DMS79 (cell line): ENCODE results near the gene ANKS1B.

Experiments
- DNase-seq: peaks from one replicate; lab custom pipeline; 2025; lab: John Stamatoyannopoulos, UW

Gene ANKS1B

DNA sequence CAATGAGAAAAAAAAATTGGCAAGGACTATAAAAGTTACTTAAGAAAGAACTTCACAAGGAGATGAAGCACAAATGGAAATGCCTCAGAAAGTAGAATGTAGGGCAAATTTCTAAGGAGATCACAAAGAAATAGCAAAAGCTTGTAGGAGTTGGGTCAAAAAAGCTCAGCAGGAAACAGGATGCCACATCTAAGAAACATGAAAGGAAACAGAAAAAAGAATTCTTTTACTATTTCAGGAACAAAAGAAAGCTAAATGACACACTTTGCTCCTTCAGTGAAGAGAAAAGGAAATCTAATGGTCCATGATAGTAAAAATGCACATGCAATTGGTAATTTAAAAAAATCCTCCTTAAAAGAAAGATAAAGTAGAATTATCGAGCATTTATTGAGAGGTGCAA, 789.3 kb downstream of the ANKS1B start:
- no peak for DNase-seq

DNA sequence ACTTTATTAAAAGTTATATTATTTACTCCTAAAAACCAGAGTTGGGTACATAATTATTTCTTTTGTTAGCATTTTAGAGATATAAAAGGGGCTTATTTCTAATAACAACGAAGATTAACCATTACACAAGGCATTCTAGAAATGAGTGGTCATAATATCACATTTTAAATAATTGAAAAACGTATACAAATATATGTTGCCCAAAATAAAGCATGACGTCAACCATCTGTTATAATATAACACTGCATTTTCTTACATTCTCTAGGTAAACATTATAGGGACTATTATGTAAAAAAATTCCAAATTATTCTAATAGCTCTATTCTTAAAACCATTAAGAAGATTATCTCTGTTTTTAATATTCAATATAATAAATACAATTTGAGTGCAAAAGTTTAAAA, 792.2 kb downstream of the ANKS1B start:
- DNase-seq = no peak

DNA sequence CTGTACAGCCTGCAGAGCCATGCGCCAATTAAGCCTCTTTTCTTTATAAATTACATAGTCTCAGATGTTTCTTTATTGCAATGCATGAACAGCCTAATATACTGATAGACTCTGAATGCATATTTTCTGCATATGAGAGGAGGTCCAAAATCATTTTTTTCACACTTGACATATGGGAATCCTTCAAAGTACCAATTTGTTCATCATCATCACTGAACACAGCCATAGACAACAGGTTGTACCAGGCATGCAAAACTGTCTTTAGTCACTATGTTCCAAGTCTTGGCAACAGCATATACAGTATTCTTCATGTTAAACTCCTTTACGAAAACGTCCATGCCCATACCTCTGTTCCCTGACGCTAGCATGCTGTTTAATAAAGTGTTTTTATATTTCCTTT, 807.9 kb downstream of the ANKS1B start:
- DNase-seq = no peak

DNA sequence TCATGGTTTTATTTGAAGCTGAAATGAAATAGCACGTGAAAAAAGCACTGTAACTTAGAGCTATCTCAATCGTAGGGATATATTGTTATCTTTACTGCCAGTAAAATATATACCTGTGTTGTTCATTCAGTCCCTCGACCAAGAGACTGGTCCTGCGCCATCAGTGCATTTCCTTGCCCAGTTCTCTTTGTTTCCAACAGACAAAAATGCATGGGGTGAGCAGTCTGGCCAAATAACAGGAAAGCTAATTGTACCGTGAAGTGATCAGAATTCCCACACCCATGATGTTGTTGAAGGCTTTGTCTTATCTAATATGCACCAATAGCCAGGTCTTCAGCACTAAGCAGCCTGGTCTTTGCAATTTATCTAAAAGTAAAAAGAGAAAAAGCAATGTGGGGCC, 814.3 kb downstream of the ANKS1B start:
- no peak for DNase-seq

- no peak for DNase-seq
These were observed 814.7 kb downstream of the ANKS1B start for GRCh38 chr12:99170037-99170436.

GRCh38 chr12:99157946-99158345, 826.8 kb downstream of the ANKS1B start:
- DNase-seq = no peak

GRCh38 chr12:99154983-99155336, 829.8 kb downstream of the ANKS1B start:
- DNase-seq = no peak

DNA sequence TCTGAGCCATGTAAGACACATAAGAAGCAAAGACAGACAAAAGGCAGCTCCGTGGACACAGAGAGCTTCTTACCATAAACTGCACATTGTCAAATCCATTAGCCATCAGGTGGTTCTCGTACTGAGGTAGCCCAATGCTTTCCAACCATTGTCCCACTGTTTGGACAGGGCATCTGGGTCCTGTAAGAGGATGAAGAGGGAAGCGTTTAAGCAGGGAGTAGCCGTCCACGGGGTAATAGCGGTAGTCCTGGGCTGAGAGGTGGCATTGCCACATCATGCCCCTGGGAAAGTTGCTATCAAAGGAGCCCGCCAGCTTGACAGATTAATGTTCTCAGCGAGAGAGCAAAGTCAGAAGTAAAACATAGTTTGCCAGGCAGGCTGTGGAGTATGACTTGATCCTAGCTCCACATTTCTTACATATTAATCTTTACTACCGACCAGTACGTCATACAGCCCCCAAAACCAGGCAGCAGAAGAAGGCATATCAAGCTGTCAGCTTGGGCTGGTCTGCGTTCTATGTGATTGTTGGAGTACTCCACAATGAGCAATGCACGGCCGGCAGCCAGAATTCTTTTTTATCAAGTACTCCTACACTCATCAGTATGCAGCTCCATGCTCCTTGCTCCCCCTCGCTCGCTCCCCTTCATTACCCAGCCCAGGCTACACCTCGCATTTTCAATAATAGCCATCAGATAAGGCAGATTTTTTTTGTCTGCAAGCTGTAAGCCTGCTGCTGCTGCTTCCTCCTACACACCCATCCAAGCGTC, 830.3 kb downstream of the ANKS1B start:
- DNase-seq = no peak

GRCh38 chr12:99153293-99153692, 831.4 kb downstream of the ANKS1B start:
- no peak for DNase-seq

DNA sequence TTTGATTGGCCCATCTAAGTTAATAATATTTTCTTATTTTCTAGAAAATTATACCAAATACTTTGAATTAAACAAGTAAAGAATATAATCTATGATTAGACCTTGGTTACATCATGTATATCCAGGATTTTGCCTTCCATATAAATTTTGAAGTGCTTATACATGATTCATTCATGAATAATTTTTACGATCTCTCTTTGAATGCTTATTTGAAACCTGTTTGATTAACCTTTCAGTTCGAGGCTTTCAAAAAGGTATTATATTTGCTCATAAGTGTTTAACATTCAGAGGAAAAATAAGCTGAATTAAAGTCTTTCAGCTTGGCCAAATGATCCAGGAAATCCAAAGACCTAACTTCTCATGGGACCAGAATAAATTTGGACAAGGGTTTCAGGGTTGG, 832.4 kb downstream of the ANKS1B start:
- DNase-seq = no peak

DNA sequence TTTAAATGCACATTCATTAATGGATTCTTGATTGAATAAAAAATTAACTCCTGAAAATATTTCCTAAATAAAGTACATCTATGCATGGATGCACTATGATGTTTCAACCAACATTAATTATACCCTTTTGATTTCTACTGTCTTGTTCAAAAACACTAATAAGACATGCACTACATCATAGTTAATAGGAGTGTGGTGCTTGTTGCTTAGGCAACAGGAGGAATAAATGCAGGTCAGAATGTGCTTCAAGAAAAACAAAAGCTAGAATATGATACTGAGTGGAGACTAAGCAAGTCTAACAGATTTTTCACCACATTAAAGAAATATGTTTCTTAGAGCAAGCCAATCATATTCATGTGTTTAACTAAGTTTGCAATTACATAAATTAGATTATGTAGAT, 833.0 kb downstream of the ANKS1B start:
- DNase-seq = no peak

- DNase-seq = no peak
These were observed 837.6 kb downstream of the ANKS1B start for GRCh38 chr12:99147130-99147529.

GRCh38 chr12:99146730-99147129, 838.0 kb downstream of the ANKS1B start:
- DNase-seq = no peak

GRCh38 chr12:99146185-99146584, 838.6 kb downstream of the ANKS1B start:
- DNase-seq = no peak

GRCh38 chr12:99142651-99143050, 842.1 kb downstream of the ANKS1B start:
- DNase-seq = no peak

GRCh38 chr12:99140017-99140720, 844.6 kb downstream of the ANKS1B start:
- DNase-seq = no peak

DNA sequence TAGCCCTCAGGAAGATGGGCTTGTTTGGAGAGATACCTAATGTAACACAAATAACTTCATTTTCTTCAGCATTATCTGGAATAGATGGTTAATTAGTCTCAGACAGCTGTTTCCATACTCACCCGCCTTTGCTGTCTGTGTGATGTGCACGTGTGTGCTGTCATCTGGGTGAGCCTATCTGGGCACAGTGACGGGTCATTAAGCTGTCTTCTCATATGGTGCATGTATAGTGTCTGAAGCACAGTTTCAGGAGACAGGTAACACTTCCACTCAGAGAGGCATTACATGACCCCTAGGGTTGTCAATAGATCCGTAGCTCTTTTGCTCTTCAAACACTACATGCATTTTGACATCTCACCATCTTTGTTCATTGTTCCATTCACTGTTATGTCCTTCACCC, 846.3 kb downstream of the ANKS1B start:
- no peak for DNase-seq

- DNase-seq = no peak
These were observed 847.4 kb downstream of the ANKS1B start for GRCh38 chr12:99137124-99137855.

DNA sequence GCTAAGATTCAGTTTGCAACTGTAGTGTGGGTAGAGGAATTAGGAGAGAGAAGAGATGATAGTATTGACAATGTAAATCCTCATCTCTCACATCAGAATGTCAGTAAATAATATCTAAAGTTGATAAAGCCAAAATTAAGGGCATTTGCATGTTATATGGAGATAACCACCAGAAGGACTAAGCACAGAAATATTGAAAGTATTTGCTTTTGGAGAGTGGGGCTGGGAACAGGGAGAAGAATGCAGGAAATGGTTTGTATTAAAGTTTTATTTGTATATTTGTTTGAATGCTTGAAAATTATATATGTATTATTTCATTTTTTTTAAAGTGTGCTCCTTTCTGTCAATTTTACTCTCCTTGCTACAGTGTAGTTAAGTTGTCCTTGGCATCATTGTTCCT, 848.2 kb downstream of the ANKS1B start:
- DNase-seq = no peak

DNA sequence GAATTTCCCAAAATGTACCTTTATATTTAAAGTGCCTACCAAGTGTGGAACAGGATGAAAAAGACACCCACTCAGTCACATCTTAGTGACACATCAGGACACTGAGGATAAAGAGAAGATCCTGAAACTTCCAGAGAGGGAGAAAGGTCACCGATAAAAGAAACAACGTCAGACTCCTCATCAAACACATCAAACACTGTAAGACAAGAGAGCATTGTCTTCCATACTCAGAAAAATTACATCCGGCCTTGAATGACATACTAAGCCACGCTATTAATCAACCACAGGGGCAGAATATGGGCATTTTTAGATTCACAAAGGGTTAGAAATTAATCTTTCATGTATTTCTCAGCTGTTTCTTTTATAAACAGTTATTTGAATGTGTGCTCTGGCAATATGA, 849.4 kb downstream of the ANKS1B start:
- DNase-seq = no peak

DNA sequence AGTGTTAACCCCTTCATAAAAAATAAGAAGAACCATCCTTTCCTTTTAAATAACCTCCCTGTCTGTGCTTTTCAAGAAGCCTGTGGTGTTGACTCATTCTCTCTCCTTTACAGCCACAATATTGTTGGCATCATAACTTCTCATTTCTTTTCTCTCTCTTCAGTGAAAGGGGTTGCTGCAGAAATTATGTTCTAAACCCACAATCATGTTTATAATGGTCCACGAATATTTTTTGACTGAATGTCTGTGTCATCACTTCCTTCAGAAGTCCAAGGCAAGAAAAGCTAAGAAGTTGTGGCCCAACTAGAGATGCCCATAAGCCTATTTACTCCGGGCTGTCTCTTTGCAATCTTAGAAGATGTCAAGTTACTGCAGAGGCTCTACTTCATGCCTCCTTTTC, 851.3 kb downstream of the ANKS1B start:
- DNase-seq = no peak

DNA sequence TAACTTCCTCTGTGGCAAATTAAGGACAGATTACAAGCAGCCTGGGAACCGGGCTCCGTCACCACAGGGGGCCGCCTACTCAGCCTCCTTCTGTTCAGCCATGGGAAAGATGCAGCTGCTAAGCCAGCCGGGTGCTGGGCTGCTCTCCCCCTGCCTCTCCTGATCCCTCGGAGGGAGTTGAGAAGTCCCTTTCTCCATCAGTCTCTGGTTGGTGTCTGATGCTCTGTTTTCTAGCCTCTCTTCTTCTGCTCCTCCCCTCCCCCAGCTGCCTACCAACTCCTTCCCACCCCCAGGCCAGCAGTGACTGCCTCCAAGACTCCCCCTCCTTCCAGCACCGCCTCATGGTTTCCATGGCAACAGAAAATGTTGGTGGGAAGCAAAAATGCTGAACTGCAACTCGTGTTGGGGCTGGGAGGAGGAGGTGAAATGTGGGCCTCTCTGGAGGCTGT, 853.0 kb downstream of the ANKS1B start:
- DNase-seq = no peak
